ENCODE data around the gene DDI2.
"Not testable (repeated sequence)": the region's sequence is repeated elsewhere in the genome, so short reads cannot be mapped to it uniquely, and the experiment has no call there.

DDI2 gene

GRCh38 chr1:15685820-15686219, 68.6 kb downstream of the DDI2 start:
- Mint-ChIP-seq H3K27ac (peak overlapping the region; percentile 53), H3K36me3 (ENCODE audit: low read depth) (peaks cover 29% of the 10 kb centered on the region), H3K4me3 (peak overlapping the region; percentile 88), H3K9me3 (no peaks in the 10 kb centered on the region), H3K27me3 (no peaks in the 10 kb centered on the region), H3K4me1 (ENCODE audit: low read depth) (peaks cover 41% of the 10 kb centered on the region)
- DNase-seq: no peak

GRCh38 chr1:15687446-15687845, 70.2 kb downstream of the DDI2 start:
- H3K4me1 Mint-ChIP-seq (ENCODE audit: low read depth): peaks cover 37% of the 10 kb centered on the region

GRCh38 chr1:15690317-15690716, 73.1 kb downstream of the DDI2 start:
- Mint-ChIP-seq H3K4me3 (no peak overlapping the region), H3K27me3 (no peaks in the 10 kb centered on the region), H3K9me3 (no peaks in the 10 kb centered on the region), H3K4me1 (ENCODE audit: low read depth) (peaks cover 46% of the 10 kb centered on the region), H3K36me3 (ENCODE audit: low read depth) (peaks cover 38% of the 10 kb centered on the region), H3K27ac (peak overlapping the region; percentile 18)
- DNase-seq: no peak

More at GRCh38 chr1:15687446-15687845, 70.2 kb downstream of the DDI2 start:
- DNase-seq: no peak
- no peak overlapping the region for H3K4me3 Mint-ChIP-seq
- H3K9me3 Mint-ChIP-seq: no peaks in the 10 kb centered on the region
- no peaks in the 10 kb centered on the region for H3K27me3 Mint-ChIP-seq
- peaks cover 33% of the 10 kb centered on the region for H3K36me3 Mint-ChIP-seq (ENCODE audit: low read depth)
- peak overlapping the region; percentile 4 for H3K27ac Mint-ChIP-seq

- DNase-seq: no peak
- H3K27me3 Mint-ChIP-seq: no peaks in the 10 kb centered on the region
- peak overlapping the region; percentile 56 for H3K27ac Mint-ChIP-seq
- H3K9me3 Mint-ChIP-seq: no peaks in the 10 kb centered on the region
- H3K36me3 Mint-ChIP-seq (ENCODE audit: low read depth): peaks cover 40% of the 10 kb centered on the region
- H3K4me1 Mint-ChIP-seq (ENCODE audit: low read depth): peaks cover 40% of the 10 kb centered on the region
- H3K4me3 Mint-ChIP-seq: no peak overlapping the region
These were observed 74.3 kb downstream of the DDI2 start for GRCh38 chr1:15691434-15692032.

GRCh38 chr1:15692121-15692682, 74.9 kb downstream of the DDI2 start:
- no peak for DNase-seq
- Mint-ChIP-seq H3K36me3 (ENCODE audit: low read depth) (peaks cover 43% of the 10 kb centered on the region), H3K4me3 (no peak overlapping the region), H3K9me3 (no peaks in the 10 kb centered on the region), H3K27me3 (no peaks in the 10 kb centered on the region), H3K4me1 (ENCODE audit: low read depth) (peaks cover 44% of the 10 kb centered on the region), H3K27ac (peak overlapping the region; percentile 64)

- Mint-ChIP-seq H3K9me3 (no peaks in the 10 kb centered on the region), H3K4me1 (ENCODE audit: low read depth) (peaks cover 42% of the 10 kb centered on the region), H3K4me3 (no peak overlapping the region), H3K27ac (peak overlapping the region; percentile 79), H3K27me3 (no peaks in the 10 kb centered on the region), H3K36me3 (ENCODE audit: low read depth) (peaks cover 36% of the 10 kb centered on the region)
- DNase-seq: no peak
These were observed 76.1 kb downstream of the DDI2 start for GRCh38 chr1:15693371-15693770.

GRCh38 chr1:15696956-15697521, 79.8 kb downstream of the DDI2 start:
- Mint-ChIP-seq H3K9me3 (no peaks in the 10 kb centered on the region), H3K27ac (peak overlapping the region; percentile 94), H3K27me3 (no peaks in the 10 kb centered on the region), H3K36me3 (ENCODE audit: low read depth) (peaks cover 25% of the 10 kb centered on the region), H3K4me1 (ENCODE audit: low read depth) (peaks cover 44% of the 10 kb centered on the region), H3K4me3 (peak overlapping the region; percentile 49)
- peak; percentile 54 for DNase-seq

GRCh38 chr1:15698201-15698600, 80.9 kb downstream of the DDI2 start:
- Mint-ChIP-seq H3K27ac (no peak overlapping the region), H3K27me3 (no peaks in the 10 kb centered on the region), H3K9me3 (no peaks in the 10 kb centered on the region), H3K36me3 (ENCODE audit: low read depth) (peaks cover 27% of the 10 kb centered on the region), H3K4me1 (ENCODE audit: low read depth) (peaks cover 42% of the 10 kb centered on the region), H3K4me3 (no peak overlapping the region)
- no peak for DNase-seq

GRCh38 chr1:15699321-15699720, 82.1 kb downstream of the DDI2 start:
- not testable (repeated sequence) for H3K4me3 Mint-ChIP-seq, H3K27me3 Mint-ChIP-seq, H3K9me3 Mint-ChIP-seq, H3K27ac Mint-ChIP-seq, DNase-seq
- Mint-ChIP-seq H3K4me1 (ENCODE audit: low read depth) (peaks cover 43% of the 10 kb centered on the region), H3K36me3 (ENCODE audit: low read depth) (peaks cover 27% of the 10 kb centered on the region)

- H3K9me3 Mint-ChIP-seq: no peaks in the 10 kb centered on the region
- no peak overlapping the region for H3K4me3 Mint-ChIP-seq
- H3K36me3 Mint-ChIP-seq (ENCODE audit: low read depth): peaks cover 32% of the 10 kb centered on the region
- no peak for DNase-seq
- no peaks in the 10 kb centered on the region for H3K27me3 Mint-ChIP-seq
- H3K27ac Mint-ChIP-seq: peak overlapping the region; percentile 57
- peaks cover 38% of the 10 kb centered on the region for H3K4me1 Mint-ChIP-seq (ENCODE audit: low read depth)
These were observed 83.2 kb downstream of the DDI2 start for GRCh38 chr1:15700508-15700907.

- Mint-ChIP-seq H3K27me3 (no peaks in the 10 kb centered on the region), H3K4me1 (ENCODE audit: low read depth) (peaks cover 38% of the 10 kb centered on the region), H3K27ac (no peak overlapping the region), H3K4me3 (no peak overlapping the region), H3K9me3 (no peaks in the 10 kb centered on the region), H3K36me3 (ENCODE audit: low read depth) (peaks cover 36% of the 10 kb centered on the region)
- DNase-seq: no peak
These were observed 84.5 kb downstream of the DDI2 start for GRCh38 chr1:15701784-15702183.

GRCh38 chr1:15702722-15703550, 85.7 kb downstream of the DDI2 start:
- no peak for DNase-seq
- no peaks in the 10 kb centered on the region for H3K27me3 Mint-ChIP-seq
- H3K4me1 Mint-ChIP-seq (ENCODE audit: low read depth): peaks cover 27% of the 10 kb centered on the region
- no peaks in the 10 kb centered on the region for H3K9me3 Mint-ChIP-seq
- H3K4me3 Mint-ChIP-seq: no peak overlapping the region
- H3K27ac Mint-ChIP-seq: peak overlapping the region; percentile 54
- peaks cover 36% of the 10 kb centered on the region for H3K36me3 Mint-ChIP-seq (ENCODE audit: low read depth)

- H3K9me3 Mint-ChIP-seq: no peaks in the 10 kb centered on the region
- H3K4me3 Mint-ChIP-seq: no peak overlapping the region
- H3K36me3 Mint-ChIP-seq (ENCODE audit: low read depth): peaks cover 36% of the 10 kb centered on the region
- no peak for DNase-seq
- H3K4me1 Mint-ChIP-seq (ENCODE audit: low read depth): peaks cover 26% of the 10 kb centered on the region
- H3K27ac Mint-ChIP-seq: peak overlapping the region; percentile 54
- H3K27me3 Mint-ChIP-seq: no peaks in the 10 kb centered on the region
These were observed 86.3 kb downstream of the DDI2 start for GRCh38 chr1:15703562-15703961.

- Mint-ChIP-seq H3K27ac (no peak overlapping the region), H3K27me3 (no peaks in the 10 kb centered on the region), H3K9me3 (no peaks in the 10 kb centered on the region), H3K4me1 (ENCODE audit: low read depth) (peaks cover 23% of the 10 kb centered on the region), H3K4me3 (no peak overlapping the region), H3K36me3 (ENCODE audit: low read depth) (peaks cover 30% of the 10 kb centered on the region)
- DNase-seq: no peak
These were observed 87.4 kb downstream of the DDI2 start for GRCh38 chr1:15704526-15705183.
